Astrocyte of the spinal cord (primary cell): ENCODE data around the gene HMX3.

ENCODE experiments used
- DNase-seq: peaks from one replicate; pipeline ENCODE4 v3.0.0; 2011; ENCODE audit warnings: low read depth, low spot score
- H3K4me3 ChIP-seq: 2 replicates; pipeline ENCODE4 v1.5.1; 2011; ENCODE audit warnings: low read depth, mild to moderate bottlenecking, low read length, moderate library complexity
- CTCF ChIP-seq: IDR thresholded peaks from 2 replicates; pipeline ENCODE4 v1.5.1; 2012; ENCODE audit warnings: low read depth, mild to moderate bottlenecking, low read length, inconsistent platforms
- in situ Hi-C: cut with HindIII; loops from 2 replicates; pipeline ENCODE4 v1.10.0; 2017; ENCODE audit warnings: low sequenced_read_pairs

HMX3 gene

GRCh38 chr10:123139521-123140163, 3.9 kb downstream of the HMX3 start:
- no peak for TF ChIP-seq CTCF
- H3K4me3 ChIP-seq: no peak overlapping the region
- in situ Hi-C loops: no loop called here
- no peak for DNase-seq

DNA sequence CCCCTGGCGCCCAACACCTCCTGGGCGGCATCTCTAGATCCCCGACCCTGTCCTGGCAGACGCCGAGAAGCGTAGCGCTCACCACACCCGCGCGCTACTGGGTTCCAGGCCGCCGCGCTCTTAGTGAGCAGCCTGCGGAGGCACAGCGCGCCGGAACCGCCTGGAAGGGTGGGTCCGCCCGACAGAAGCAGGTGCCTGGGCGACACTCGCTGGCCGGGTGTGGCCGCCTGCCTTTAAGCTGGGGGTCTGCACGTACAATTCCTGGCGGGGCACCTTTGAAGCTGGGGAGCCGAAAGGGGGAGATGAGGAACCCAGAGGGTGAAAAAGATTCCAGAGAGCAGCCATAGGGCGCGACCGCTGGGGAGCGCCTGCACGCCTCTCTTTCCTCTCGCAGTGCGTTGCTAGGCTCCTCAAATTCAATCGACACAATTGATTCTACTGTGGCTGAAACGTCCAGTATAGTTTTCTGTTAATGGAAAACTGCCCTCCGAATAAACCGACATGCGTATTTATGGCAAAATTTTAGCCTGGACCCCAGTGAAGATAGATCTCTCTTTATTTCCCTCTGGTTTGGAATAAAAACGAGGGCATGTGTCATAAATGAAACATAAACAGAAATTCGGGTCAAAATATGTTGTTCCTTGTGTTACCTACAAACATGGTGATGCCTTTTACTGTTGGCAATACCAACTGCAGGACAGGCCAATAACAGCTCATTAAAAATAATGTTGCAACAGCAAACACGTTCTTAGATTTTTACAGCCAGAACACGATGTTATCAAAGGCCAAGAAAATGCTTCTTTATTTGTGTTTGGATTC, 4.6 kb downstream of the HMX3 start:
- no peak overlapping the region for H3K4me3 ChIP-seq
- TF ChIP-seq CTCF: no peak
- no peak for DNase-seq
- in situ Hi-C loops: no loop called here

GRCh38 chr10:123140983-123141390, 5.2 kb downstream of the HMX3 start:
- in situ Hi-C loops: no loop called here
- H3K4me3 ChIP-seq: no peak overlapping the region
- DNase-seq: no peak
- no peak for TF ChIP-seq CTCF

DNA sequence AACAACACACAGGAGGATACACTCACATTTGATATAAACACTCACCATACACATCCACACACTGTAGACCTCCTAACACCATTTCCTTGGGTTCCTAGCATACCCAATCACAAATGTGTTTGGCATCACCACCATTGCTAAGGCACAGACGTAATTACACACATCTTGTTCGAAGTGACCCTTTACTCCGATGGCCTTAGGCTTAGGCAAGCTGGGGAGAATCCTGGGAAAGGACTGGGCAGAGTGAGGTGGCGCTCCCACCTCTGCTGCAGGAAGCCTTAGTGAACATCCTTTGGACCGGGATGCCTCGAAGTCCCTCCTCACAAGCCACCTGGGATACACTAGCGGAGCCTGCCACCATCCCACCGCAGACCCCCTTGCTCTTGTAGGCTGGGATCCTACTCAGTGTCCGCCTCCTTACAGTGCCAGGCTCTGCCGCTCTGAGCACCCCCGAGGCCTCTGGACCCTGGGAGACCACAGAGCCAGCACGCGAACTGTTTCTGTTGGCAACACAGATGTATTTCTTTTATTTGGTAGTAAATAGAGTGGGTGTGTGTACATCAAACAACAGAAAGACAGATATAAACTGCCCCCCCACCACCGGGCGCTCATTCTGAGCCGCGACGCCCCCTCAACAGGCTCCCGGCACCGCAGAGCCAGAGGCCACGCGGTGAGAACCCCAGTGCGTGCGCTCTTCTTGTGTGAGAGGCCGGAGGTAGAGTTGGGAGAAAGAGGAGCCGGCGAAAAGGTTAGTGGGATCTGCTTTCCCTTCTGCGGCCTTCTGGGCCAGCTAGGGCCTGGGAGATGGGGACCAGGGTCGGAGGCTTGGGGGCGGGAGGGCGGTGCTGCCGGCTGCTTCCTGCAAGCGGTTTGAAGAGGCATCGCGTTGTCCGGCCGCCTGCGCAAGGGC, 6.3 kb downstream of the HMX3 start:
- no peak for DNase-seq
- in situ Hi-C loops: no loop called here
- TF ChIP-seq CTCF: no peak
- H3K4me3 ChIP-seq: no peak overlapping the region

DNA sequence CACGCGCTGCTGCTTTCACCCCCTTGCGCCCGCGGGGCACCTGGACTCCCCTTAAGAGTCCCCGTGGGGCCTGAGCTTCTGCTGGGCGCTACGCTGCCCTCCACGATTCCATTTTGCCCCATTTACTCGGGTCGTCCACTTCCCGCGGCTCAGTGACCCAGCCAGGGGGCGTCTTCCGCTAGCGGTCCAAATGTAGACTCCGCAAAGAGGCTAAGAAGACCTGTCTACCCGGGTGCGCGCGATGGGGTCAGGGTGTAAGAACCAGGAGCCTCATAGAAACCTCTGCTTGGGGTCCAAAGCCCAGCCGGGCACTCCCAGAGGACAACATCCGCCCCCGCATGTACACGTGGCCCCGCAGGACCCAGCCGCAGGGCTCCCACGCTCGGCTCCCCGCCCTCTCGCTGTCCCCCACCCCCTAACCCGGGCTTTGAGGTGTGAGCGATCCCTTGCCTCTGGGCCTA, 7.0 kb downstream of the HMX3 start:
- H3K4me3 ChIP-seq: no peak overlapping the region
- in situ Hi-C loops: no loop called here
- no peak for TF ChIP-seq CTCF
- DNase-seq: no peak

DNA sequence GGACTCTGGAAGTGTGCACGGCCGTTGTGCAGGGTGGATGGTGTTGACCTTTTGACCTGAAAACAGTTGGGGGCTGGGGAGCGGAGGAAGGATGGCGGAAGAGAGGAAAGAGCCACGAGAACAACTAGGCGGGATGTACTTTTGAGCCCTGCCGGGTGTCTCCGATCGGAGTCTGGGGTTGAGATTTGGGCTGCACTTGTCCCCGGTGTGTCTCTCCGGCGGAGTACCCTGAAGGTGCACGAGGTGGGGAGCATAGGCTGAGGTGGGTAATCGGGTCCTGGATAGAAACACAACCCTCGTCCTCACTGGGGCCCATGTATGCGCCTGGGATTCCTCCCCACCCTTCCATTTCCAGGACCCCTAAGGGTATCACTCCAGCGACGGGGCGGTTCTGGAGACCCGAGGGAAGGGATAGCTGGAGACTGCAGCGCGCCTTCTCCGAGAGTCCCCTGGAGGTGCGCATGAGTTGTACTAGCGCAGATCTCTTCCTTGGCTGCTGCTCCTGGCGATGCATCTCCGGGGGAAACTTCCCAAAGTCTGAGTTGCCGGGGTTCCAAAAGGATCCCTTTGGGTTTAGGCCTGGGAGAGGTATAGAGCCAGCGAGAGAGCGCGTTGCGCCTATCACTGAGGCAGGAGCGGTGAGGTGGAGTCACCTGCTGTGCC, 7.5 kb downstream of the HMX3 start:
- in situ Hi-C loops: no loop called here
- H3K4me3 ChIP-seq: no peak overlapping the region
- TF ChIP-seq CTCF: no peak
- no peak for DNase-seq
